ENCODE results near the gene FBXL15. TPM values are rescaled to one million over a fixed set of nuclear protein-coding genes. Genes with fewer than 3 reads are reported as not detected.
"Not testable (repeated sequence)": the region's sequence is repeated elsewhere in the genome, so short reads cannot be mapped to it uniquely, and the experiment has no call there.

Gene FBXL15
- total and polyA plus RNA-seq, 9 of the 15 experiments (the other 6 are each of a cell fraction or from before 2014, with no cell fraction given), result 0.08 to 25.9 (median 3.5) TPM

DNA sequence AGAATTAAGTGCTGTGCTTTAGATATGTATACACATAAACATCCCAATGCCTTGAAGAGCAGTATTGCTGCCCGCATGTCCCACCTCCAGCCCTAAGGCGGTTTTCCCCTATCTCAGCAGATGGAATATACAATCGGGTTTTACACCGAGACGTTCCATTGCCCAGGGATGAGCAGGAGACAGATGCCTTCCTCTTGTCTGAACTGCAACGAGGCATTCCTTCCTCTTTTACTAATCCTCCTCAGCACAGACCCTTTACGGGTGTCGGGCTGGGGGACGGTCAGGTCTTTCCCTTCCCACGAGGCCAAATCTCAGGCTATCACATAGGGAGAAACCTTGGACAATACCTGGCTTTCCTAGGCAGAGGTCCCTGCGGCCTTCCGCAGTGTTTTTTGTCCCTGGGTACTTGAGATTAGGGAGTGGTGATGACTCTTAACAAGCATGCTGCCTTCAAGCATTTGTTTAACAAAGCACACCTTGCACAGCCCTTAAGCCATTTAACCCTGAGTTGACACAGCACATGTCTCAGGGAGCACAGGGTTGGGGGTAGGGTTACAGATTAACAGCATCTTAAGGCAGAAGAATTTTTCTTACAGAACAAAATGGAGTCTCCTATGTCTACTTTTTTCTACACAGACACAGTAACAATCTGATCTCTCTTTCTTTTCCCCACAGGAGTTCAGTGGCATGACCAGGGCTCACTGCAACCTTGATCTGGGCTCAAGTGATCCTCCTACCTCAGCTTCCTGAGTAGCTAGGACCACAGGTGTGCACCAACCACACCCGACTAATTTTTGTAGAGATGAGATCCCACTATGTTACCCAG, 34.2 kb downstream of the FBXL15 start (continued):
- TF ChIP-seq, protein P1, sequence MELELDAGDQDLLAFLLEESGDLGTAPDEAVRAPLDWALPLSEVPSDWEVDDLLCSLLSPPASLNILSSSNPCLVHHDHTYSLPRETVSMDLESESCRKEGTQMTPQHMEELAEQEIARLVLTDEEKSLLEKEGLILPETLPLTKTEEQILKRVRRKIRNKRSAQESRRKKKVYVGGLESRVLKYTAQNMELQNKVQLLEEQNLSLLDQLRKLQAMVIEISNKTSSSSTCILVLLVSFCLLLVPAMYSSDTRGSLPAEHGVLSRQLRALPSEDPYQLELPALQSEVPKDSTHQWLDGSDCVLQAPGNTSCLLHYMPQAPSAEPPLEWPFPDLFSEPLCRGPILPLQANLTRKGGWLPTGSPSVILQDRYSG (tag; conservative IDR thresholded peaks at IDR 0.05; ENCODE audit: low read depth), result peak; percentile 90; the same call in 1 of the 2 replicates
- peak; percentile 98 for TF ChIP-seq ZNF311 (CRISPR knock-in tag; IDR thresholded peaks at IDR 0.05)
- 0 out of 2 replicates have a peak, but pooled peaks have one; percentile 17 for TF ChIP-seq NFIX (CRISPR knock-in tag; IDR thresholded peaks at IDR 0.05; ENCODE audit: low read depth)
- TF ChIP-seq ZNF165 (CRISPR knock-in tag; IDR thresholded peaks at IDR 0.05; ENCODE audit: borderline replicate concordance), result peak; percentile 72; the same call in 1 of the 2 replicates
- TF ChIP-seq, protein P2, sequence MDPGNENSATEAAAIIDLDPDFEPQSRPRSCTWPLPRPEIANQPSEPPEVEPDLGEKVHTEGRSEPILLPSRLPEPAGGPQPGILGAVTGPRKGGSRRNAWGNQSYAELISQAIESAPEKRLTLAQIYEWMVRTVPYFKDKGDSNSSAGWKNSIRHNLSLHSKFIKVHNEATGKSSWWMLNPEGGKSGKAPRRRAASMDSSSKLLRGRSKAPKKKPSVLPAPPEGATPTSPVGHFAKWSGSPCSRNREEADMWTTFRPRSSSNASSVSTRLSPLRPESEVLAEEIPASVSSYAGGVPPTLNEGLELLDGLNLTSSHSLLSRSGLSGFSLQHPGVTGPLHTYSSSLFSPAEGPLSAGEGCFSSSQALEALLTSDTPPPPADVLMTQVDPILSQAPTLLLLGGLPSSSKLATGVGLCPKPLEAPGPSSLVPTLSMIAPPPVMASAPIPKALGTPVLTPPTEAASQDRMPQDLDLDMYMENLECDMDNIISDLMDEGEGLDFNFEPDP (CRISPR knock-in tag; IDR thresholded peaks at IDR 0.05), result peak; percentile 94
- peak; percentile 80 for TF ChIP-seq PPARD (CRISPR knock-in tag; IDR thresholded peaks at IDR 0.05)
- TF ChIP-seq MEF2D (tag; conservative IDR thresholded peaks at IDR 0.05; ENCODE audit: low read depth), result peak; percentile 92
- TF ChIP-seq DIDO1 (tag; IDR thresholded peaks at IDR 0.05; ENCODE audit: low read depth), result peak; percentile 75; the same call in 1 of the 2 replicates
- TF ChIP-seq ZNF583 (CRISPR knock-in tag; IDR thresholded peaks at IDR 0.05), result peak; percentile 95
- 0 out of 2 replicates have a peak, but pooled peaks have one; percentile 66 for TF ChIP-seq STAT5B (CRISPR knock-in tag; IDR thresholded peaks at IDR 0.05)
- TF ChIP-seq, protein P3, sequence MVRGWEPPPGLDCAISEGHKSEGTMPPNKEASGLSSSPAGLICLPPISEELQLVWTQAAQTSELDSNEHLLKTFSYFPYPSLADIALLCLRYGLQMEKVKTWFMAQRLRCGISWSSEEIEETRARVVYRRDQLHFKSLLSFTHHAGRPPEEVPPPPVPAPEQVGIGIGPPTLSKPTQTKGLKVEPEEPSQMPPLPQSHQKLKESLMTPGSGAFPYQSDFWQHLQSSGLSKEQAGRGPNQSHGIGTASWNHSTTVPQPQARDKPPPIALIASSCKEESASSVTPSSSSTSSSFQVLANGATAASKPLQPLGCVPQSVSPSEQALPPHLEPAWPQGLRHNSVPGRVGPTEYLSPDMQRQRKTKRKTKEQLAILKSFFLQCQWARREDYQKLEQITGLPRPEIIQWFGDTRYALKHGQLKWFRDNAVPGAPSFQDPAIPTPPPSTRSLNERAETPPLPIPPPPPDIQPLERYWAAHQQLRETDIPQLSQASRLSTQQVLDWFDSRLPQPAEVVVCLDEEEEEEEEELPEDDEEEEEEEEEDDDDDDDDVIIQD (CRISPR knock-in tag; IDR thresholded peaks at IDR 0.05), result peak; percentile 92; the same call in 1 of the 2 replicates
- TF ChIP-seq, protein P4, sequence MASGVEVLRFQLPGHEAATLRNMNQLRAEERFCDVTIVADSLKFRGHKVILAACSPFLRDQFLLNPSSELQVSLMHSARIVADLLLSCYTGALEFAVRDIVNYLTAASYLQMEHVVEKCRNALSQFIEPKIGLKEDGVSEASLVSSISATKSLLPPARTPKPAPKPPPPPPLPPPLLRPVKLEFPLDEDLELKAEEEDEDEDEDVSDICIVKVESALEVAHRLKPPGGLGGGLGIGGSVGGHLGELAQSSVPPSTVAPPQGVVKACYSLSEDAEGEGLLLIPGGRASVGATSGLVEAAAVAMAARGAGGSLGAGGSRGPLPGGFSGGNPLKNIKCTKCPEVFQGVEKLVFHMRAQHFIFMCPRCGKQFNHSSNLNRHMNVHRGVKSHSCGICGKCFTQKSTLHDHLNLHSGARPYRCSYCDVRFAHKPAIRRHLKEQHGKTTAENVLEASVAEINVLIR (CRISPR knock-in tag; IDR thresholded peaks at IDR 0.05), result peak; percentile 79; the same call in 1 of the 2 replicates
- TF ChIP-seq, protein P5, sequence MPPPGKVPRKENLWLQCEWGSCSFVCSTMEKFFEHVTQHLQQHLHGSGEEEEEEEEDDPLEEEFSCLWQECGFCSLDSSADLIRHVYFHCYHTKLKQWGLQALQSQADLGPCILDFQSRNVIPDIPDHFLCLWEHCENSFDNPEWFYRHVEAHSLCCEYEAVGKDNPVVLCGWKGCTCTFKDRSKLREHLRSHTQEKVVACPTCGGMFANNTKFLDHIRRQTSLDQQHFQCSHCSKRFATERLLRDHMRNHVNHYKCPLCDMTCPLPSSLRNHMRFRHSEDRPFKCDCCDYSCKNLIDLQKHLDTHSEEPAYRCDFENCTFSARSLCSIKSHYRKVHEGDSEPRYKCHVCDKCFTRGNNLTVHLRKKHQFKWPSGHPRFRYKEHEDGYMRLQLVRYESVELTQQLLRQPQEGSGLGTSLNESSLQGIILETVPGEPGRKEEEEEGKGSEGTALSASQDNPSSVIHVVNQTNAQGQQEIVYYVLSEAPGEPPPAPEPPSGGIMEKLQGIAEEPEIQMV (tag; conservative IDR thresholded peaks at IDR 0.05; ENCODE audit: low read depth), result peak; percentile 87
- TF ChIP-seq, protein P6, sequence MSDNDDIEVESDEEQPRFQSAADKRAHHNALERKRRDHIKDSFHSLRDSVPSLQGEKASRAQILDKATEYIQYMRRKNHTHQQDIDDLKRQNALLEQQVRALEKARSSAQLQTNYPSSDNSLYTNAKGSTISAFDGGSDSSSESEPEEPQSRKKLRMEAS (CRISPR knock-in tag; IDR thresholded peaks at IDR 0.05), result 0 out of 2 replicates have a peak, but pooled peaks have one; percentile 35
- peak; percentile 70; the same call in 1 of the 2 replicates for TF ChIP-seq ZNF354B (CRISPR knock-in tag; IDR thresholded peaks at IDR 0.05)
- TF ChIP-seq MYC (IDR thresholded peaks at IDR 0.05; ENCODE audit: low read depth, low read length), result not testable (repeated sequence)
- peak; percentile 95 for TF ChIP-seq MYC (CRISPR knock-in tag; IDR thresholded peaks at IDR 0.05; ENCODE audit: borderline replicate concordance, low read depth)
- TF ChIP-seq SMAD3 (CRISPR knock-in tag; conservative IDR thresholded peaks at IDR 0.05), result peak; percentile 93
- peak; percentile 95 for TF ChIP-seq HIVEP1 (CRISPR knock-in tag; IDR thresholded peaks at IDR 0.05)
- TF ChIP-seq ZSCAN32 (CRISPR knock-in tag; IDR thresholded peaks at IDR 0.05), result peak; percentile 69
